DMS79 treated with DMSO at 0.1 percent for 48 hours (cell line): Measurements from ENCODE around the gene SLC38A10.

Experiments used
- DNase-seq: peaks from one replicate; lab custom pipeline; 2025; lab: John Stamatoyannopoulos, UW

The SLC38A10 gene

DNA sequence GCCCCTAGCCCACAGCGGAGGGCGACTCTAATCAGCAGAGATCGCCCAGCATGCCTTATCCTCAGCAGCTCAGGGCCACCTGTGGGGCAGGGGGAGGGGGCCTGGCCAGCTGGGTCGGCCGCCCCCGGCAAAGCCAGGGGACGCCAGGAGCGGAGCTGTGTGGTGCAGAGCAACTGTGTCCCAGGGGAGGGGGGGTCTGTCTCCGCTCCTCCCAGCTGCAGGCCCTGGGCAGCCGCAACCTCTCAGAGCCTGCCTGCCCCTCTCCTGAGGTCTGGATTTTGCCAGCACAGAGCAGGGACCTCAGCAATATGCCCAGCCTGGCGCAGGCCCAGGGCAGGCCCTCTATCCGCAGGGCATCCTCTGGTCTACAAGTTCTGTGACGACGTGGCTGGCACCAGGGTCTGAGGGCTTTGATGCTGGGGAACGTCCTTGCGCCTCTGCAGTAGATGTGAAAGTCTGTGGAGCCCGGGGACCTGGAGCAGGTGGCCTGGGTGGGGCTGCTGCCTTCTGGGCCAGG, 36.5 kb upstream of the SLC38A10 start:
- no peak for DNase-seq

DNA sequence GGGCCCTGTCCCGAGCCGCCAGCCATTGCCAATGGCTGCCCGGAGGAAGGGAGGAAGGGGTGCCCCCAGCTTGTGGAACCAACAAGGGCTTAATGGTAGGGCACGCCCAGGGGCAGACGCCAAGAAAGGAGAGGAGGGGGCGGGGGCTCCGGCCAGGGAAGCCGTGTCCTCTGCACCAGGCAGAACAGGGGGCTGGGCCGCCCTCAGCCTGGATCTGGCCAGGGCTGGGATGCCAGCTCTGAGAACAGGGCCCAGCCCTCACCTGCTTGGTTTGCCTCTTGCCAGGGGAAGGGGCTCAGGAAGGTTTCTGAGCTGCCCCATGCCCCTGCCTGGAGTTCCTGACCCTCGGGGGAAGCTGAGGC, 35.8 kb upstream of the SLC38A10 start:
- no peak for DNase-seq

DNA sequence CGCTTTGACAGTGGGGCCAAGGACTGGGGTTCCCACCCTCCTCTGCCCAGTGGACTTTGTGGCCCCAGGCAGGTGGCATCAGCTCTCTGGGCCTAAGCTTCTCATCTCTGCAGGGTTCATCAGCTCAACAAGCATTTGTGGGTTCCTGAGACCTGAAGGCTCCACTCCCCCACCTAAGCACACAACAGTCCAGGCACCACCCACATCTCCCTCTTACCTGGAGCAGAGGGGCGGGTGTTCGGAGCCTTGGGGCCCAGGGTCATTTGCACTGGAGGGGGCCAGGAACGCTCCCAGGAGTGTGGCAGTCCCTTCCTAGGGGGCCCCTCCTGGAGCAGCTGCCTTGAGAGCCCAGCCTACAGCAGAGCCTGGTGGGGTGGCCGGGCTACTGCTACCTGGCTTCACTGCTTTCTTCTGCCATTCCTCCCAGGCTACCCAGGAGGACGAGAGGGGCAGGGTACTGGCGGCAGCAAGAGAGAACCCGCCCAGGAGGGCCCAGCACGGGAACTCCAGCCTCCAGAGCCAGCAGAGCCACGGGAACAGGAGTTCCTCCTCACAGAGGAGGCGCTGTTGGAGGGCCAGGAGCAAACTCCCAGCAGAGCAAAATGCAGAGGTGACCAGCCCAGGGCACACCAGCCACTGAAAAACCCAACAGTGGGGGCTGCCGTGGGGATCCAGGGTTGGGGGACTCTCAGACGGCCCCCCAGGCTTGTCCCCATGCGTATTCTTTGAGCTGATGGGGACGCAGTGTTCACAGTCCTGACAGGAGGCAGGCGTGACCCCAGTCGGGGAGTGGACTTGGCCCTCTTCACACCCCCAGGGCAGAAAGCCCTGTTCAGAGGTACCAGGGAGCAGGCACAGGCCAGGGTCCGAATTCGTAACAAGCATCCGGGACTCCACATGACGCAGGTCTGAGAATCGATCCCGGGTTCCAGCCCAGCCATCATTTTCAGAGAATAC, 35.1 kb upstream of the SLC38A10 start:
- DNase-seq, result peak; percentile 37

DNA sequence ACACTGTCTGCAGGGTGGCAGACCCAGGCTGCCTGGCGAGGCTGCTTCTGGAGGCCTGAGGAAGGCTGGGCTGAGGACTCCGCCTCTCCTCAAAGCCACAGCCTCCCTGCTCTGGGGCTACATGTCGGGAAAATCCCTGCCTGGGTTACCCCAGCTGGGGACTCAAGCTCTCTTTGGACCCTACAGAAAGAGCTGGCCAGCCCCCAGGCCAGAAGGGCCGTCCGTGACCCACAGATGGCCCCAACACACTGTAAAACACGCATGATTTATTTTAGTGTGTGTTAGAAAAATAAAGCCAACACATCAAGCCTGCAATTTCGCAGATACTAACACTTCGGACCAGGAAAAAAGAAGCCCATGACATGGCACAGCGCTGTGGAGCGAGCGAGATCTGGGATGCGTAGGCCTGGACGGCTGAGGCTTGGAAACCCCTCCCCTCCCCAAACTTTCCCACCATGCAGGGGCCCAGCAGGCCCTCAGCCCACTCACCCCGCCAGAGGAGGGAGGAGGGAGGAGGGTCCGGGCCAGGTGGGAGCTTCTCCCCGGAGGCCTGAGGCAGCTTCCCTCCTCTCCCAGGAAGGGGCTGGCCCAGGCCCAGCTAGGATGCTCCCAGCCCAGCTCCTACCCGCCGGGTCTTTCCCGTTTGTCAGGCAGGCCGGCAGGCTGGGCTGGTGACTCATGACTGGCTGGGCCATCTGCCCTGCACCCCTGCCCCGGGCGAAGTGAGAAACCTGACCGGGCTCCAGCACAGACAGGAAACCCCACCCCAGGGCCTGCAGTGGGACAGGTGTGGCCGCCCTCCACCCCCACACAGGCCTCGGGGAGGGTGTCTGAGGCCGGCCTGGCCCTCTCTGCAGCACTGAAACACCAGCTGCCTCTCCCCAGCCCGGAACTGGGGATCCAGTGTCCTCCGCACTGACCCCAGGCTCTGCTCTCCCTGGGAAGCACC, 34.1 kb upstream of the SLC38A10 start:
- DNase-seq, result peak; percentile 37

DNA sequence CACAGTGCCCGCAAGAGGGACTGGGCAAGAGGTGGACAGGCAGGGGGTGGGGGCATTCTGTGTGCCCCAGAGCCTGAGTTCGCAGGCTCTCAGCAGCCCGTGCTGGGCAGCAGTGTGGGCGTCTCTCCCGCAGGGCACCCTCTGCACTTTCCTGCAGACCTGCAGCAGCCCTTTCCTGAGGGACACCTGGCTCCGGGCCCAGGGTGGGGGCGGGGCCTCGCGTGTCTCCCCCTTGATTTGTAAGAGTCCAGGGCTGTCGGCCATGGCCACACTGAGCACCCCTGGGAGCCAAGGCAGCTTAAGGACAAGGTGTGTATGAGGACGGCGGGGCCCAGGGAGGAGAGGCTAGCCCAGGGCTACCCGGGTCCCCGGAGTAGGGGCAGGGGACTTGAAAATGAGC, 33.4 kb upstream of the SLC38A10 start:
- peak; percentile 14 for DNase-seq

DNA sequence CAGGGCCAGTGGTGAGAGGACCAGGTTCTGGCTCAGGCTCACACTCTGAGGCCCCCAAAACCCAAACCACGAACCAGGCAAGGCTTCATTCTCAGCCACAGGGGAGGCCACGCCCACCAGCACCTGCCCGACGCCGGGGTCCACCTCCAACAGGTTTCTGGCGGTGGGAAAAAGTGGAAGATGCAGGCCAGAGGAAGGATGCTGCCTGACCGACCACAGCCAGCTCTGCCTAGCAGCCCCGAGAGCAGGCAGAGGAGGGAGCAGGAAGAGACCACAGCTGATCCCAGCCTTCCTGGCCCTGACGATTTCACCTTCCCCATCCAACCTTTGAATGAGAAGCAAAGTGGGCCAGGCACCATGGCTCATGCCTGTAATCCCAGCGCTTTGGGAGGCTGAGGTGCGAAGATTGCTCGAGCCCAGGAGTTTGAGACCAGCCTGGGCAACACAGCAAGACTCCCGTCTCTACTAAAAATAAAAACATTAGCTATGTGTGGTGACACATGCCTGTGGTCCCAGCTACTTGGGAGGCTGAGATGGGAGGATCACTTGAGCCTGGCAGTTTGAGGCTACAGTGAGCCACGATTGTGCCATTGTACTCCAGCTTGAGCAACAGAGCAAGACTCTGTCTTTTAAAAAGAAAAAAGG, 30.7 kb upstream of the SLC38A10 start:
- DNase-seq, result no peak

DNA sequence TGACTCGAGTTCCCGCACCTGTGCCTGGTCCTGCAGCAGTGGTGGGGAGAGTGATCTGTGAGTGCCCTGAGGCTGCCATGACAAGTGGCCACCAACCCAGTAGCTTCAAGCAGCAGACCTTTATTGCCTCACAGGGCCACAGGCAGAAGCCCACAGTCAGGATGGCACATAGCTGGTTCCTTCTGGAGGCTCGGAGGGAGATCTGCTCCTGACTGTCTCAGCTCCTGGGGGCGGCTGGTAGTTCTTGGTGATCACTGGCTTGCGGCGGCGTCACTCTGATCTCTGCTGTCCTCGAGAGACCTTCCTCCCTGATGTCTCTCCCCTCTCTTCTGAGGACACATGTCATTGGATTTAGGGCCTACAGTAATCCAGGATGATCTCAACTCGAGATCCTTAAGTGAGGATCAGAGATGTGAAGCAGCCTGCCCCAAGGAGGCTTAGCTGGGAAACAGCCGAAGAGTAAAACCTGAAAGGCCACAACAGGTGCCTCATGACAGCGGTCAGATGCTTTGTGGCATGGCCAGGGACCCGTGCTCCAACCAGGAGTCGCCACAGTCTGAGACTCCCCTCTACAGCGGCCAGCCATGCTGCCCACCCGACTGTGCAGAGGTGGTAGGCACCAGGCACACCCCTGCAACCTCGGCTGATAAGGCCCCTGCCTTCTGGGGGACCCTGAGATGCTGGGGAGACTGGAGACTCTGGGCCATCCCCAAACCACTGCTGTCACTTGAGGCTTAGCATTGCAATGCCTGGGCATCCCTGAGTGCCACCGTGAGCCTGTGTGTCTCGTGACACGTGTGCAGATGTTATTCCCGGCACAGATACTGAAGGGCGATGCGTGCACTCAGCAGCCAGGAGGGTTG, 30.0 kb upstream of the SLC38A10 start:
- DNase-seq, result no peak

DNA sequence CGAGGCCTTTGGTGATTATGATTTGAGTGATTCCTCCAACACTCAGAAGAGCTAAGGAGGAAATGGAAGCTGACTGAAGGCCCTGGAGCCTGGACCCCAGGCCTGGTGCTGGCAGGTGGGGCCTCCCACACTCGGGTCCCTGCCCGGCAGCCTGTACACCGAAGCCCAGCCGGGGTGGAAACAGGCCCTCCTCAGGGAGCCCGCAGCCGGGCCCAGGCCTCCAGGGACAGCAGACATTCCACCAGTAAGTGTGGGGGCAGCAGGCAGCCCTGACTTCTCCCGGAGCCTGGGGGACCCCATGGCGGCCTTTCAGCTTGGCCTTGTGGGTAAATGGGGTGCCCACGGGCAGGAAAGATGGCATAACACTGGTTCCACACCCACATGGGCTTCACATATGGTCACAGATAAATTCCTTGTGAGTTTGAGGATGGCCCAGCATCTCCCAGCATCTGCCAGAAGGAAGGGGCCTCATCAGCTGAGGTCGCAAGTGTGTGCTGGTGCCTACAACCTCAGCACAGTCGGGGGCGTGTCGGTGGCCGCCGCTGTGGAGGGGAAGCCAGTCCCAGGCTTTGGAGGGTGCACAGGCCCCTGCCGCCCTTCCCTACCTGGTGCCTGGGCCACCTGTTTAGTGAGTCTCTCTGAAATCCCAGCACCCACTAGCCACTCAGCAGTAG, 29.2 kb upstream of the SLC38A10 start:
- no peak for DNase-seq

DNA sequence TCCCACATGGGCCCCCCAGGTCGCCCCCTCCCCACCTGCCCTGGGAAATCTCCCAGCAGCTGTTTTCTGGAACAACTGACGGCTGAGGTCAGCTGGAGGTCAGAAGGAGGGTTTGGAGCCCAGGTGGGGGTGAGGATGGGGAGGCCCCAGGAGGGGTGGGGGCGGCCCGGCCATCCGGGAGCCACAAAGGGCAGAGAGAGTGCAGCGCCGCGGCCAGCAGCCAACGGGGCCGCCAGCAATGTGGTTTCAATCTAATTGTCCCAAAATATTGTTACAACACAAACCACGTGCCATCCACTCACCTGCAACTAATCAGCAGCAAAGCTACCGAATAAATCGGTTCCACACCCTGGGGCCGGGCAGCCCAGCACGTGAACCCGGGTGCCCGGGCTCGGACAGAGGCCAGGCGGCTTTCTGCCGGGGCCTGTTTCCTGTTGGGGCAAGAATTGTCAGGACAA, 28.3 kb upstream of the SLC38A10 start:
- DNase-seq, result no peak

DNA sequence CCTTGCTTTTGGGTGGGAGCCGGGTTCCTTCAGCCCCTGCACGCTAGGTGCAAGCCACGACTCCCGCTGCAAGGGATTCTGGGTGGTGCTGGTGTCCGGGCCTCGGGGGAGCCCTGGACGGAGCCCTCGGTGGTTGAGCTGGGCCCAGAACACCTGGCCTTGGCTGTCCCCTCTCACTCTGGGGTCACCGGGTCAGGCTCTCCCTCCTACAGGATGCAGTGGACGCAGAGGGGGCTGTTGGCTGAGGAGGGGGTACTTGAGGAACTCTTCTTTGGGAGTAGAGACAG, 27.9 kb upstream of the SLC38A10 start:
- no peak for DNase-seq

DNA sequence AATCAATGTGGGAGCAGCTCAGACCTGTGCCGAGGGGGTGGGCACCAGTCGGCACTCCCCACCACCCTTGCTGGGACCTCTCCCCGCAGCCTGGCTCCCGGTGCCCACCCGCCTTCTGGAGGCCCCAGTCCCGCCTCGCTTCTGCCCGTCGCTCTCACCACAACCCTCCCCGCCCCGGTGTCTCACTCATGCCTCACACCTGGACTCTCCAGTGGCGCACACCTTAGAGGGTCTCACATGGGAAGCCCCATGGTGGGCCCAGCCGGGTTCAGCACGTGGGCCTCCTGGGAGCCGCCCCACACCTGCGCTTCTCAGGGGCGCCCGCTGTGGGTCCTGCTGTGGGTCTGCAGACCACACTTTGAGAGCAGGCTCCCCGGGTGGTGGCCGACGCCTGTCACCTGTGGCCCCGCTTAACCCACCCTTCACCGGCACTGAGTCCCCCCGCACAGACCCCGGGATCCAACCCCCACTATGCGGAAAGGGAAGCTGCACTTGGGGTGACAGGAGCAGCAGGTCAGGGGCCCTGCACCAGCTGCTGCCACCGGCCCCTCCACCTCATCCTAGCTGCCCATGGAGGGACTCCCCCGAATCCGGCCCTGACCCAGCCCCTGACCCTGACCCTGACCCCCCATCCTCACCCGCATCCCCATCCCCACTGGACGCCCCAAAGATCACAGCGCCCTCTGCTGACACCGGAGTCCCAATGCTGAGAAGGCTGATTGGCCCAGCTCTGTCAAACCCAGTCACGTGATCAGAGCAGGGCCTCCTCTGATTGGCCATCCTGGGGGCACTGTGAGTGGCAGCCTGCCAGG, 27.4 kb upstream of the SLC38A10 start:
- no peak for DNase-seq

DNA sequence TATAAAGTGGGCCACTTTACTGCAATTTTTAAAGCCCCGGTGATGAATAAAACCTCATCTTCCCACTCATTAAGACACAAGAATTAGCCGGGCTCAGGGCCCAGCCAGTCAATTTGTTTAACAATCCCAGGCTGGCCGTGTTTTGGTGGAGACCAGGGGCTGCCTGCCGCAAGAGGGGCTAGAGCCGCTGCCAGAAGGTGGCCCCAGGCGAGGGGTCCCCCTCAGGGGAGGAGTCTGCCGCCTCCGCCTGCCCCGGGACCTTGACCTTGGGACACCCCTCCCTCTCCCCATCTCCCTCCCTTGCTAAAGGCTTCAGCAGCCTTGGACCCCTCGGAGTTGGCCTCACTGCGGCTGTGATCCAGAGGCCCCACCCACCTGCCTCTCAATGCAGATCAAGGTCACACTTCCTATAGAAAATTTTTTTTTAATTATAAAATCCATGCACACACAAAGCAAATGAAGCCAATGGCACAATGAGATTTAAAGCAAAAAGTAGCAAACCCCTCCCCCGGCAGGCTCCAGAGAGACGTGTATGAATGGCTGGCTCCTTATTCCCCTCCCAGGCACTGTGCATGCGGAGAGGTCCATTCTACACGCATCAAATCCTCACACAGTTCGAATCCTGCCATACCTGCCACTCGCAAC, 23.0 kb upstream of the SLC38A10 start:
- DNase-seq, result no peak

DNA sequence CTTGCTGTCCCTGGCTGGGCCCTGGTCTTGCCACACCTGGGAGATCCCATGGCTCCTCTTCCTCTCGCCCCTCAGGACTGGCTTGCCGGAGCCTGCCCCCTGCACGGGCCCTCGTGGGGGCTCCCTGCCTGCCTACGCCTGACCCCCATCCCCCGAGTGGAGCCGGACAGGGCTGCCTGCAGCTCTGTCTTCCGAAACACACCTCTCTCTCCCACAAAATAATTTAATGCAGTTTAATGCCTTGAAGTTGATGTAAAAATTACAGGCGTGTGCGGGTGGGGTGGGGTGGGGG, 22.4 kb upstream of the SLC38A10 start:
- DNase-seq, result no peak

DNA sequence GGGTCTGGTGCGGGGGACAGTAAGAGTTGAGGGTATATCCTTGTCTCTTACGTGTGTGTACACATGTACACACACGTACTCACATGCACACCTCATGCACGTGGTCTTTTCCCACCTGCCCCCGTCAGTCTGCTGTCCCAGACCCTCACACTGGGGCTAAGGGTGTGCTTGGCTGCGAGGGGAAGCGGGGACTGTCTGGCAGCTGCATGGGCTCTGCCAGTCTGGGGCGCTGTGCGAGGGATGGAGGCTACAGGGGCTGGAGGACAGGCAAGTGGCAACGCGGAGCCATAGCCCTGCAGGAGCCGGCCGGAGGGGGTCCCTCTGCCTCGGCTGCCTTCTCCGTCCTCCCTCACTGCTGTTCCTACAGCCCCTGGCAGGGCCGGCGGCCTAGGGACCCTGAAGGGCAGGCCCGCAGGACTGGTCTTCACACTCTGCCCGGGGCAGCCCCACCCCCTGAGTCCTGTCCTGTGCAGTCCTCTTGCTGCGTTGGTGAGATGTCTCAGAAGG, 20.8 kb upstream of the SLC38A10 start:
- DNase-seq, result no peak

DNA sequence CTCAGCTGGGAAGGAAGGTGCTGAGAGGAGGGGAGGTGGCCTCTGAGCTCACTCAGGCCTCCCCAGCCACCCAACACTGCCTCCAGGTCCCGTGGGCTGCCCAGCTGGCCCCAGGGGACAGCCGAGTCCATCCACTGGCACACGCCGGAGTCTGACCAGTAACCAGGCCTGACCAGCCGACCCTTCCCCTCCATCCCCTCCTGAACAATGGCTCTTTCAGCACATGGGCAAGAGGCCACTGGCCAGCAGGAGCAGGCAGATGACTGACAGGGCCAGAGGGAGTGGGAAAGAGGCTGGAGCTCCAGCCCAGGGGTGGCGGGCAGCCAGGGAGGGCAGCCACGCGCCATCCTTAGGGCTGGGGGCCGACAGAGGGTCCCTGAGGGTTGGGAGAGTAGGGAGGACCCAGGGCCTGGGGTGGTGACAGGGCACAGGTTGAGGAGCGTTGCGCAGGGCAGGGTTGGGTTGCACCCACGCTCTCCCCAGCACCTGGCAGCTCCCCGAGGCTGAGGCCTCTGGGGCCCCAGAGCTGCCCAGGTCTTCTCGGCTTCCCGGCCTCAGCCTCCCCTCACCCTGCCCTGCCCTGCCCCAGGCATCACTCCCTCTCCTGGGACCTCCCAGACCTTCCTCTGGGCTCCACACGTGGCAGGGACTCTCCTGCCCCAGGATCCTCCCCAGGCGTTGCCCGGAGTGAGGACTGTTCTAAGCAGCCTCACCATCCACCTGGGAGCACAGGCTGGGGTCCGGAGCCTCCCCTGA, 20.2 kb upstream of the SLC38A10 start:
- no peak for DNase-seq

DNA sequence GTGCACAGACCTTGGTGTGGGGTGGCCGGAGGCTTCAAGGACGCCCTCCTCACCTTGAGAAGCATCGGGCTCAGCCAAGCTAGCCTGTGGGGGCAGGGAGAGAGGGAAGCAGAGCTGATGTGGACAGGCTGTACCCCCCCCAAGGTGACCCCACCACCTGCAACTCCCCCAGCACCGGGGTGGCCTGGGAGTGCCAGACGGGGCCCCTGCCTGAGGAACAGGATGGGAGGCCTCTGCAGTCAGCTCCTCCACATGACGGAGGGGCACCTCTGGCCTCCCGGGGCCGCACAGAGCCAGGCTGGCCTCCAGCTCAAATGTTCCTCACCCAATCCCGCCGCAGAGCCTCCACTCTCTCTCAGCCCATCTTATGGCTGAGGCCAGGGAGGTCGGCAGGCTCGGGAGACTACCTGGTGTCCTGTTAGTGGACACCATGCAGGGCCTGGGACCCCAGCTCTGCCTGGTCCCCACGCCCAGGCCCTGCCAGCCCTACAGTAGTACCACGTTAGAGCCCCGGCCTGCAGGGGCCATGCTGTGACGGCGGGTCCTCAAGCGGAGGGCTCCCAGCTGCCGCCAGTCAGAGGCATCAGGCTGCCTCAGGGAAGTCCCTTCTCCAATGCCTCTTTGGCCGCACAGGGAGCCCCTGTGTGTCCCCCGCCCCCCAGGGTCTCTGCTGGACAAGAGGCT, 19.4 kb upstream of the SLC38A10 start:
- DNase-seq, result no peak

DNA sequence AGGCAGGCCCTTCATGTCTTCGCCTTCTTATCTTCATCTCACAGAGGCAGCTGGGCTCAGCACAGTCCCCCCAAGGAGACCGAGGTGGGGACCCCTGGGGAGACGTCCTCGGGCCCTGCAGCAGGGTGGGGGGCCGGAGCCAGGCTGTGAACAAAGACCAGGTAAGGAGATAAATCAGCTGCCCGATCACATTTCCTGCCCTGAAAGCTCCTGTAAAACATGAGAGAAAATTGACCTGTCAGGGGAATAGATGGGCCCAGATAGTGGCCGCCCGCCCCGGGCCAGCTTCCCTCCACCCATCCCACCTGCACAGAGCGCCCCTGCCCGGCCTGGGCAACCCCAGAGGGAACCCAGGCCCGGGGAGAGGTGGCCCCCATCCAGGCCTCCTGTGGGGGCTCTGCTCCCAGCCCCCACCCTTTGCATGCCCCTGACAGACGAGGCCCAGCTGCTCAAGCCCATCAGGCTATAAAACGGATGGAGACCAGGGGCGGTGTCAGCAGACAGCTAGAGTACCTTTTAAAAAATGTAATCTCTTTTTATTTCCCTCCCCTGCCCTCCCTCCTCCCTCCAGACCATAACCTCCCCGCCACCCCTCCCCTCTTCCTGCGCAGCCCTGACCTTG, 18.8 kb upstream of the SLC38A10 start:
- no peak for DNase-seq
